ENCODE measurements around the gene GATAD1. TPM values are rescaled to one million over a fixed set of nuclear protein-coding genes. Genes with fewer than 3 reads are reported as not detected.
"Not testable (repeated sequence)": the region's sequence is repeated elsewhere in the genome, so short reads cannot be mapped to it uniquely, and the experiment has no call there.

The GATAD1 gene
- total and polyA plus RNA-seq, 2 of the 13 experiments (the other 11 are each of a cell fraction or from before 2014, with no cell fraction given): 20.6 to 42.1 TPM

DNA sequence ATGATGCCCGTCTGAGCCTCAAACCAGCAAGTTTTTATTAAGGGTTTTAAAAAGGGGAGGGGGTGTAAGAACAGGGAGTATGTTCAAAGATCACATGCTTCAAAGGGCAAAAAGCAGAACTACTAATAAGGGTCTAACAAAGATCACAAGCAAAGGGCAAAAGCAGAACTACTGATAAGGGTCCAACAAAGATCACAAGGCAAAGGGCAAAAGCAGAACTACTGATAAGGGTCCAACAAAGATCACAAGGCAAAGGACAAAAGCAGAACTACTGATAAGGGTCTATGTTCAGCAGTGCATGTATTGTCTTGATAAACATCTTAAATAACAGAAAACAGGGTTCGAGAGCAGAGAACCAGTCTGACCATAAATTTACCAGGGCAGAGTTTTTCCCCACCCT, 4.6 kb upstream of the GATAD1 start (continued):
- 0 out of 4 replicates have a peak, but pooled peaks of 1 of the 2 experiments have one; percentile 11 for TF ChIP-seq EP300 (IDR thresholded peaks at IDR 0.05; ENCODE audit: low read depth in 2 of 2, low read length in 2 of 2)
- not testable (repeated sequence) for TF ChIP-seq EP300 (CRISPR knock-in tag; IDR thresholded peaks at IDR 0.05; ENCODE audit: borderline replicate concordance); SOX6 (IDR thresholded peaks at IDR 0.05)
- 0 out of 2 replicates have a peak, but pooled peaks have one; percentile 49 for TF ChIP-seq ESRRA (CRISPR knock-in tag; IDR thresholded peaks at IDR 0.05; ENCODE audit: low read depth)
- TF ChIP-seq SOX6 (CRISPR knock-in tag; IDR thresholded peaks at IDR 0.05): peak; percentile 90
- peak; percentile 55; the same call in 1 of the 2 replicates for TF ChIP-seq SOX5 (CRISPR knock-in tag; IDR thresholded peaks at IDR 0.05; ENCODE audit: borderline replicate concordance)

DNA sequence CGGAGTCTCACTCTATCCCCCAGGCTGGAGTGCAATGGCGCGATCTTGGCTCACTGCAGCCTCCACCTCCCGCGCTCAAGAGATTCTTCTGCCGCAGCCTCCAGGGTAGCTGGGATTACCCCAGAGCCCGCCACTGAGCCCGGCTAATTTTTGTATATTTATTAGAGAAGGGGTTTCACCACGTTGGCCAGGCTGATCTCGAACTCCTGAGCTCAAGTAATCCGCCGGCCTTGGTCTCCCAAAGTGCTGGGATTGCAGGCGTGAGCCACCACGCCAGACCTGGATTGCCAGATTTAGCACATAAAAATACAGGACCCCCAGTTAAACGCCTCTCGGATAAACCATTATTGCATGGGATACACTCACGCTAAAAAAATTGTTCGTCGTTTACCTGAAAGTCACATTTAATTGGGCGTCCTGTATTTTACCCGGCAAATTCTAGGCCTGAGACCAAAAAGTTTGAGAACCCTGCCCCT, 375 bp upstream of the GATAD1 start:
- H2AFZ ChIP-seq (ENCODE audit: low read length): peak overlapping the region; percentile 87
- peak overlapping the region in 1 of 3 experiments; percentile 98; a peak in 2 of 6 replicates for H3K4me3 ChIP-seq (replicated peaks in 1 of 3; ENCODE audit: insufficient read depth in 1 of 3, low read depth in 2 of 3, low read length in 3 of 3)
- no peak overlapping the region for H3K27ac ChIP-seq (ENCODE audit: extremely low read length, insufficient read depth, low read length)
- intact Hi-C loops (cut with micrococcal nuclease; ENCODE audit: unreplicated experiment) (loop anchor here (1.0 to 5.0 kb wide), 4 partner anchors 23 to 315 kb away; partner anchors contain the start of genes ANKIB1, CYP51A1, KRIT1 and LRRD1), in situ Hi-C loops (cut with HindIII; ENCODE audit: extremely low pct_ligation_motif_present, low pct_unique_long_range_greater_than_20kb) (loop anchor here (25.0 kb wide), 1 partner anchor 615 kb away; no protein-coding TSS in a partner anchor)
- no TSS peak for BruUV-seq (replicated peaks)
- H3K9me3 ChIP-seq (ENCODE audit: low read length): no peaks in the 10 kb centered on the region
- peak overlapping the region; percentile 98; the same call in 1 of the 2 replicates for H3K9ac ChIP-seq (ENCODE audit: insufficient read depth, low read depth, low read length)
- no peaks in the 10 kb centered on the region for H4K20me1 ChIP-seq (ENCODE audit: insufficient read depth, low read length)
- DNase-seq (ENCODE audit: low spot score) (no peak), FAIRE-seq (no peak), ATAC-seq (no peak; the same call in 2 of the 3 replicates)
- H3K36me3 ChIP-seq (replicated peaks in 1 of 2; ENCODE audit: control insufficient read depth in 1 of 2, insufficient read depth in 2 of 2, low read length in 2 of 2): peaks cover 4 to 11% of the 10 kb centered on the region in 2 experiments; a peak in 4 of 5 replicates
- WGBS (ENCODE audit: low lambda C conversion rate): 53% methylated on average over 19 of the region's 21 CpGs
- peaks cover 52% of the 10 kb centered on the region for H3K4me1 ChIP-seq (ENCODE audit: insufficient read depth, low read length)
- peak overlapping the region; percentile 57 for H3K4me2 ChIP-seq (ENCODE audit: low read depth, low read length)
- ChIA-PET POLR2A (interaction anchor here (0.7 to 2.6 kb wide), 8 partner anchors 18 to 617 kb away, joined by 3 to 22 read pairs (median 6); partner anchors contain the start of genes ANKIB1, CYP51A1, KRIT1 and LRRD1), CTCF (ENCODE audit: low intra/inter-chr PET ratio, low total read pairs) (interaction anchor here (1.4 to 3.0 kb wide), 3 partner anchors 22 to 617 kb away, joined by 3 to 22 read pairs (median 5); partner anchors contain the start of gene LRRD1)
- no peaks in the 10 kb centered on the region for H3K27me3 ChIP-seq (ENCODE audit: control insufficient read depth in 1 of 2, insufficient read depth in 2 of 2, low read length in 2 of 2)
- H3K79me2 ChIP-seq (ENCODE audit: insufficient read depth, low read length): peaks cover 13% of the 10 kb centered on the region
- TF ChIP-seq POLR2G (IDR thresholded peaks at IDR 0.05; ENCODE audit: low read depth, low read length): no peak
- TF ChIP-seq, protein P1, sequence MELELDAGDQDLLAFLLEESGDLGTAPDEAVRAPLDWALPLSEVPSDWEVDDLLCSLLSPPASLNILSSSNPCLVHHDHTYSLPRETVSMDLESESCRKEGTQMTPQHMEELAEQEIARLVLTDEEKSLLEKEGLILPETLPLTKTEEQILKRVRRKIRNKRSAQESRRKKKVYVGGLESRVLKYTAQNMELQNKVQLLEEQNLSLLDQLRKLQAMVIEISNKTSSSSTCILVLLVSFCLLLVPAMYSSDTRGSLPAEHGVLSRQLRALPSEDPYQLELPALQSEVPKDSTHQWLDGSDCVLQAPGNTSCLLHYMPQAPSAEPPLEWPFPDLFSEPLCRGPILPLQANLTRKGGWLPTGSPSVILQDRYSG (CRISPR knock-in tag; IDR thresholded peaks at IDR 0.05): 0 out of 2 replicates have a peak, but pooled peaks have one; percentile 7
- TF ChIP-seq TCF7L2 (IDR thresholded peaks at IDR 0.05; ENCODE audit: low read depth, low read length): no peak
- TF ChIP-seq NR2F1 (CRISPR knock-in tag; IDR thresholded peaks at IDR 0.05): no peak
- no peak for TF ChIP-seq ZNF333 (CRISPR knock-in tag; IDR thresholded peaks at IDR 0.05; ENCODE audit: borderline replicate concordance)
- TF ChIP-seq, protein P2, sequence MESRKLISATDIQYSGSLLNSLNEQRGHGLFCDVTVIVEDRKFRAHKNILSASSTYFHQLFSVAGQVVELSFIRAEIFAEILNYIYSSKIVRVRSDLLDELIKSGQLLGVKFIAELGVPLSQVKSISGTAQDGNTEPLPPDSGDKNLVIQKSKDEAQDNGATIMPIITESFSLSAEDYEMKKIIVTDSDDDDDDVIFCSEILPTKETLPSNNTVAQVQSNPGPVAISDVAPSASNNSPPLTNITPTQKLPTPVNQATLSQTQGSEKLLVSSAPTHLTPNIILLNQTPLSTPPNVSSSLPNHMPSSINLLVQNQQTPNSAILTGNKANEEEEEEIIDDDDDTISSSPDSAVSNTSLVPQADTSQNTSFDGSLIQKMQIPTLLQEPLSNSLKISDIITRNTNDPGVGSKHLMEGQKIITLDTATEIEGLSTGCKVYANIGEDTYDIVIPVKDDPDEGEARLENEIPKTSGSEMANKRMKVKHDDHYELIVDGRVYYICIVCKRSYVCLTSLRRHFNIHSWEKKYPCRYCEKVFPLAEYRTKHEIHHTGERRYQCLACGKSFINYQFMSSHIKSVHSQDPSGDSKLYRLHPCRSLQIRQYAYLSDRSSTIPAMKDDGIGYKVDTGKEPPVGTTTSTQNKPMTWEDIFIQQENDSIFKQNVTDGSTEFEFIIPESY (CRISPR knock-in tag; IDR thresholded peaks at IDR 0.05): peak; percentile 19; the same call in 1 of the 2 replicates
- 0 out of 2 replicates have a peak, but pooled peaks have one; percentile 26 for TF ChIP-seq ZNF17 (CRISPR knock-in tag; IDR thresholded peaks at IDR 0.05)
- TF ChIP-seq SMAD1 (CRISPR knock-in tag; IDR thresholded peaks at IDR 0.05; ENCODE audit: borderline replicate concordance, low read depth): no peak
- TF ChIP-seq FOXC1 (CRISPR knock-in tag; IDR thresholded peaks at IDR 0.05; ENCODE audit: borderline replicate concordance): peak; percentile 84; the same call in 1 of the 2 replicates
- TF ChIP-seq ZFP36L2 (CRISPR knock-in tag; IDR thresholded peaks at IDR 0.05): no peak
- no peak for TF ChIP-seq GTF3A (CRISPR knock-in tag; conservative IDR thresholded peaks at IDR 0.05)
- TF ChIP-seq MAFK (conservative IDR thresholded peaks at IDR 0.05 in 1 of 2, IDR thresholded peaks at IDR 0.05 in 1 of 2; ENCODE audit: low read length in 2 of 2): no peak
- TF ChIP-seq ZNF615 (CRISPR knock-in tag; IDR thresholded peaks at IDR 0.05; ENCODE audit: borderline replicate concordance): no peak
- TF ChIP-seq TOE1 (CRISPR knock-in tag; IDR thresholded peaks at IDR 0.05): peak; percentile 69; the same call in 1 of the 2 replicates
- no peak for TF ChIP-seq NFIB (CRISPR knock-in tag; IDR thresholded peaks at IDR 0.05; ENCODE audit: borderline replicate concordance)
